Stomach (tissue), 9 donors: ENCODE measurements around the gene LAMC1. TPM values are rescaled to one million over a fixed set of nuclear protein-coding genes. Genes with fewer than 3 reads are reported as not detected.

Experiments used
- DNase-seq, 2 donors: peaks; one replicate each; pipeline versions ENCODE4 v3.0.0 to v3.0.0-alpha.2; 2013 to 2019
- H3K27ac ChIP-seq, 5 donors: fragments of 200-600 bp in 4 of 5; sonication (generic) in 4 of 5; one replicate each; pipeline ENCODE4 v1.5.1; 2013 to 2019; ENCODE audit warnings: mild to moderate bottlenecking in 1 of 5, moderate library complexity in 1 of 5
- H3K27me3 ChIP-seq, 3 donors: fragments of 200-600 bp; sonication (generic); one replicate each; pipeline ENCODE4 v1.5.1; 2017 to 2019; ENCODE audit warnings: mixed run types in 1 of 3
- H3K36me3 ChIP-seq, 4 donors: fragments of 200-600 bp; sonication (generic); 1 replicate in 3 of 4; 2 replicates in 1 of 4; pipeline ENCODE4 v1.5.1; 2016 to 2019
- H3K4me1 ChIP-seq, 4 donors: fragments of 200-600 bp; sonication (generic); one replicate each; pipeline ENCODE4 v1.5.1; 2016 to 2019
- H3K4me3 ChIP-seq, 4 donors: fragments of 200-600 bp; sonication (generic) in 3 of 4; one replicate each; pipeline ENCODE4 v1.5.1; 2016 to 2019; ENCODE audit warnings: mild to moderate bottlenecking in 1 of 4
- H3K9me3 ChIP-seq, 4 donors: fragments of 200-600 bp; sonication (generic); one replicate each; pipeline ENCODE4 v1.5.1; 2016 to 2019
- CTCF ChIP-seq, 7 experiments: fragments of 450-650 bp in 4 of 7; fragments of 200-600 bp in 3 of 7; sonication (generic) in 3 of 7; IDR thresholded peaks; one replicate each; pipeline ENCODE4 v1.5.1; 2016 to 2019; ENCODE audit warnings: antibody characterized with exemption in 7 of 7, control low read depth in 2 of 7, mild to moderate bottlenecking in 1 of 7
- EP300 ChIP-seq: sonication (generic); formaldehyde crosslinking; IDR thresholded peaks from one replicate; pipeline ENCODE4 v1.6.1; 2017; ENCODE audit warnings: antibody characterized with exemption
- POLR2A ChIP-seq, 4 donors: fragments of 450-650 bp; IDR thresholded peaks; one replicate each; pipeline ENCODE4 v1.6.1; 2016; ENCODE audit warnings: antibody characterized with exemption in 4 of 4, control low read depth in 2 of 4, mild to moderate bottlenecking in 1 of 4, moderate library complexity in 1 of 4
- POLR2AphosphoS5 ChIP-seq, 3 donors: sonication (generic); formaldehyde crosslinking; IDR thresholded peaks; one replicate each; pipeline ENCODE4 v1.6.1; 2016; ENCODE audit warnings: antibody characterized with exemption in 3 of 3
- WGBS, 5 donors: extraction: QIAGEN DNeasy Blood & Tissue Kit in 3 of 5; methylation state at CpG; one replicate each; pipeline versions ENCODE4 v1.1.5 to v1.1.7; 2013 to 2018; 5-methylcytosine and 5-hydroxymethylcytosine counted together
- intact Hi-C: fragments of 100-400 bp; cut with DNase I; formaldehyde crosslinking; loops from one replicate; pipeline ENCODE4 v1.15.1; 2023; ENCODE audit warnings: low total_unique reads
- polyA plus RNA-seq, 3 donors: library from polyadenylated mRNA; stranded (reverse); fragments of 200-250 nt; gene quantifications; one replicate each; pipeline ENCODE4 v1.2.3, GENCODE V29; 2013
- total RNA-seq, 5 donors: library from RNA; depleted of rRNA; stranded (reverse); fragments of >200 nt; gene quantifications; one replicate each; pipeline versions ENCODE4 v1.1.0 to v1.2.3, GENCODE V29; 2014 to 2016
- donor health status: healthy with polysubstance abuse.
- donor health status: Bipolar disorder and iron deficiency.
- donor health status: healthy.

Gene LAMC1
- total and polyA plus RNA-seq, 8 donors = 11.7 to 355 (median 142) TPM

GRCh38 chr1:183096894-183097293, 73.7 kb downstream of the LAMC1 start:
- Histone ChIP-seq H3K36me3 (no peaks in the 10 kb centered on the region), H3K27me3 (no peaks in the 10 kb centered on the region), H3K4me3 (no peak overlapping the region), H3K9me3 (no peaks in the 10 kb centered on the region), H3K4me1 (peaks cover 23 to 76% (median 54%) of the 10 kb centered on the region in 4 donors), H3K27ac (peak overlapping the region in 4 of 5 donors; percentile 23 to 72 (median 65))
- TF ChIP-seq CTCF (IDR thresholded peaks at IDR 0.05) = no peak
- no peak for TF ChIP-seq POLR2A (IDR thresholded peaks at IDR 0.05)
- no peak for TF ChIP-seq EP300
- peak in 2 of 3 donors; percentile 72 to 77 for TF ChIP-seq POLR2AphosphoS5 (IDR thresholded peaks at IDR 0.05)
- 47 to 59% (median 55%) methylated on average over 3 of the region's 3 CpGs for WGBS, 5 donors
- peak in 1 of 2 donors; percentile 77 for DNase-seq
- intact Hi-C loops = no loop called here

GRCh38 chr1:183097438-183098051, 74.3 kb downstream of the LAMC1 start:
- H3K4me1 ChIP-seq = peaks cover 27 to 79% (median 52%) of the 10 kb centered on the region in 4 donors
- WGBS, 5 donors = 37 to 63% (median 49%) methylated on average over 3 of the region's 3 CpGs
- peak in 1 of 2 donors; percentile 67 for DNase-seq

GRCh38 chr1:183098317-183098716, 75.1 kb downstream of the LAMC1 start:
- peaks cover 0 to 3% (median 2%) of the 10 kb centered on the region in 4 donors for H3K36me3 ChIP-seq
- H3K27me3 ChIP-seq = no peaks in the 10 kb centered on the region
- H3K4me1 ChIP-seq = peaks cover 27 to 79% (median 53%) of the 10 kb centered on the region in 4 donors
- 33 to 75% (median 51%) methylated on average over 2 of the region's 2 CpGs for WGBS, 5 donors
- H3K9me3 ChIP-seq = no peaks in the 10 kb centered on the region
- peak in 1 of 2 donors; percentile 20 for DNase-seq
- no peak overlapping the region for H3K4me3 ChIP-seq
- TF ChIP-seq EP300 (no peak), POLR2A (IDR thresholded peaks at IDR 0.05) (no peak), POLR2AphosphoS5 (IDR thresholded peaks at IDR 0.05) (no peak), CTCF (IDR thresholded peaks at IDR 0.05) (no peak)
- intact Hi-C loops = no loop called here
- peak overlapping the region in 3 of 5 donors; percentile 65 to 72 (median 65) for H3K27ac ChIP-seq

More at GRCh38 chr1:183097438-183098051, 74.3 kb downstream of the LAMC1 start:
- intact Hi-C loops = no loop called here
- H3K36me3 ChIP-seq = no peaks in the 10 kb centered on the region
- TF ChIP-seq POLR2A (IDR thresholded peaks at IDR 0.05) (no peak), EP300 (no peak), POLR2AphosphoS5 (IDR thresholded peaks at IDR 0.05) (no peak), CTCF (IDR thresholded peaks at IDR 0.05) (no peak)
- H3K4me3 ChIP-seq = no peak overlapping the region
- no peaks in the 10 kb centered on the region for H3K27me3 ChIP-seq
- H3K27ac ChIP-seq = peak overlapping the region; percentile 23 to 72 (median 65)
- no peaks in the 10 kb centered on the region for H3K9me3 ChIP-seq

GRCh38 chr1:183100361-183100974, 77.2 kb downstream of the LAMC1 start:
- DNase-seq = no peak
- Histone ChIP-seq H3K4me3 (no peak overlapping the region), H3K27ac (no peak overlapping the region), H3K27me3 (no peaks in the 10 kb centered on the region), H3K36me3 (peaks cover 0 to 17% (median 10%) of the 10 kb centered on the region in 4 donors), H3K4me1 (peaks cover 28 to 94% (median 58%) of the 10 kb centered on the region in 4 donors), H3K9me3 (no peaks in the 10 kb centered on the region)
- intact Hi-C loops = no loop called here
- no peak for TF ChIP-seq CTCF (IDR thresholded peaks at IDR 0.05)
- no peak for TF ChIP-seq POLR2AphosphoS5 (IDR thresholded peaks at IDR 0.05)
- no peak for TF ChIP-seq POLR2A (IDR thresholded peaks at IDR 0.05)
- no peak for TF ChIP-seq EP300
- 80 to 97% (median 95%) methylated on average over 4 of the region's 4 CpGs for WGBS, 5 donors
